Peyer's patch (tissue), 4 donors: ENCODE data around the gene SCGB1C2.
A peak's percentile ranks its signal among the peaks of the same experiment; 100 is the strongest.

ENCODE experiments used
- CTCF ChIP-seq, 6 experiments: fragments of 450-650 bp in 4 of 6; fragments of 200-600 bp in 2 of 6; sonication (generic) in 1 of 6; IDR thresholded peaks; one replicate each; pipeline ENCODE4 v1.5.1; 2017 to 2019; ENCODE audit warnings: antibody characterized with exemption in 6 of 6, mild to moderate bottlenecking in 3 of 6, moderate library complexity in 1 of 6
- POLR2A ChIP-seq, 2 donors: fragments of 450-650 bp; IDR thresholded peaks; one replicate each; pipeline ENCODE4 v1.5.1; 2017; ENCODE audit warnings: antibody characterized with exemption in 2 of 2, mild to moderate bottlenecking in 2 of 2, moderate library complexity in 2 of 2

GRCh38 chr17:181245-182049 is 44.1 kb downstream of the SCGB1C2 start, which contains the start of gene DOC2B:
- TF ChIP-seq POLR2A (IDR thresholded peaks at IDR 0.05) (no peak), CTCF (IDR thresholded peaks at IDR 0.05) (peak in 2 of 6 experiments; percentile 8 to 13)
